Kidney epithelial cell (primary cell): ENCODE results near the gene CENPK. TPM values are rescaled to one million over a fixed set of nuclear protein-coding genes. Genes with fewer than 3 reads are reported as not detected.

ENCODE experiments used
- DNase-seq: peaks from one replicate; pipeline ENCODE4 v3.0.0-alpha.2; 2010; ENCODE audit warnings: low read depth
- H3K27me3 ChIP-seq: 2 replicates; pipeline ENCODE4 v1.6.0; 2011; ENCODE audit warnings: low read length; ENCODE audit not compliant: control insufficient read depth, insufficient read depth
- H3K36me3 ChIP-seq: 2 replicates; pipeline ENCODE4 v1.5.1; 2011; ENCODE audit warnings: low read length; ENCODE audit not compliant: control insufficient read depth, insufficient read depth
- H3K4me3 ChIP-seq: 2 replicates; pipeline ENCODE4 v1.5.1; 2011; ENCODE audit warnings: low read depth, mild to moderate bottlenecking, control low read depth, low read length
- total RNA-seq: library from RNA; depleted of rRNA; stranded (reverse); fragments of >200 nt; gene quantifications from 2 replicates; pipeline ENCODE4 v1.2.3, GENCODE V29; 2015
- TF ChIP-seq, protein P1 (sequence below): IDR thresholded peaks from 2 replicates; pipeline ENCODE4 v1.5.1; 2011; ENCODE audit warnings: mild to moderate bottlenecking, moderate library complexity, low read length, control low read depth, inconsistent platforms; ENCODE audit not compliant: insufficient read depth, poor library complexity, severe bottlenecking

CENPK gene
- total RNA-seq, 1 donor from 2014 or later = 18.4 TPM

DNA sequence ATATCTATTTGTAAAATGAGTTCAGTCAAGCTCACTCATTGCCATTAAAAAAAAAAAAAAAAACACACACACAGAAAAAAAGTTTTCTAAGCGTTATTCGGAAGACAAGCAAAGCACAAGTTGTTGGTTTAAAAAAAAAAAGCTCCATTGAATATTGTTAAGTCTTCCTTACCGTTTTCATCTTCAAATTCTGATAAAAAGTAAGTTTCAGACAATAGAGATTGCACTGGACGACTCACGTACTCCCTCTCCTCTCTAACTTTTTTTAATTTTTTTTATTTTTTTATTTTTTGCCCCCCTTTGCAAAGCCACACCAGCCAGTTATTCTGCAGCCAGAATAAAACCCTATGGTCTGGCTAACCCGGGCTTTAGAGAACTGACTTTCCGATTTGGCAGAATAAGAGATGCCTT is 81.8 kb downstream of the CENPK start:
- TF ChIP-seq, protein P1, sequence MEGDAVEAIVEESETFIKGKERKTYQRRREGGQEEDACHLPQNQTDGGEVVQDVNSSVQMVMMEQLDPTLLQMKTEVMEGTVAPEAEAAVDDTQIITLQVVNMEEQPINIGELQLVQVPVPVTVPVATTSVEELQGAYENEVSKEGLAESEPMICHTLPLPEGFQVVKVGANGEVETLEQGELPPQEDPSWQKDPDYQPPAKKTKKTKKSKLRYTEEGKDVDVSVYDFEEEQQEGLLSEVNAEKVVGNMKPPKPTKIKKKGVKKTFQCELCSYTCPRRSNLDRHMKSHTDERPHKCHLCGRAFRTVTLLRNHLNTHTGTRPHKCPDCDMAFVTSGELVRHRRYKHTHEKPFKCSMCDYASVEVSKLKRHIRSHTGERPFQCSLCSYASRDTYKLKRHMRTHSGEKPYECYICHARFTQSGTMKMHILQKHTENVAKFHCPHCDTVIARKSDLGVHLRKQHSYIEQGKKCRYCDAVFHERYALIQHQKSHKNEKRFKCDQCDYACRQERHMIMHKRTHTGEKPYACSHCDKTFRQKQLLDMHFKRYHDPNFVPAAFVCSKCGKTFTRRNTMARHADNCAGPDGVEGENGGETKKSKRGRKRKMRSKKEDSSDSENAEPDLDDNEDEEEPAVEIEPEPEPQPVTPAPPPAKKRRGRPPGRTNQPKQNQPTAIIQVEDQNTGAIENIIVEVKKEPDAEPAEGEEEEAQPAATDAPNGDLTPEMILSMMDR = no peak
- no peaks in the 10 kb centered on the region for H3K36me3 ChIP-seq
- H3K4me3 ChIP-seq = peak overlapping the region; percentile 38
- DNase-seq = no peak
- H3K27me3 ChIP-seq = no peaks in the 10 kb centered on the region

- H3K27me3 ChIP-seq = no peaks in the 10 kb centered on the region
- no peaks in the 10 kb centered on the region for H3K36me3 ChIP-seq
- TF ChIP-seq, protein P1 = no peak
- H3K4me3 ChIP-seq = peak overlapping the region; percentile 38
- DNase-seq = no peak
These were observed 82.6 kb downstream of the CENPK start for GRCh38 chr5:65480306-65480865.

GRCh38 chr5:65479527-65479926 is 83.4 kb downstream of the CENPK start:
- H3K27me3 ChIP-seq = no peaks in the 10 kb centered on the region
- no peaks in the 10 kb centered on the region for H3K36me3 ChIP-seq
- TF ChIP-seq, protein P1 = no peak
- DNase-seq = no peak
- H3K4me3 ChIP-seq = peak overlapping the region; percentile 38

- Histone ChIP-seq H3K36me3 (no peaks in the 10 kb centered on the region), H3K4me3 (no peak overlapping the region), H3K27me3 (no peaks in the 10 kb centered on the region)
- no peak for DNase-seq
- TF ChIP-seq, protein P1 = no peak
These were observed 84.6 kb downstream of the CENPK start for GRCh38 chr5:65478336-65478735.

GRCh38 chr5:65475895-65476294 is 87.1 kb downstream of the CENPK start:
- H3K4me3 ChIP-seq = no peak overlapping the region
- no peak for DNase-seq
- H3K27me3 ChIP-seq = no peaks in the 10 kb centered on the region
- TF ChIP-seq, protein P1 = no peak
- H3K36me3 ChIP-seq = no peaks in the 10 kb centered on the region

GRCh38 chr5:65475336-65475735 is 87.6 kb downstream of the CENPK start:
- H3K36me3 ChIP-seq = no peaks in the 10 kb centered on the region
- no peaks in the 10 kb centered on the region for H3K27me3 ChIP-seq
- TF ChIP-seq, protein P1 = no peak
- no peak overlapping the region for H3K4me3 ChIP-seq
- DNase-seq = no peak
